Measurements from ENCODE around the gene PITPNM3.

DNA sequence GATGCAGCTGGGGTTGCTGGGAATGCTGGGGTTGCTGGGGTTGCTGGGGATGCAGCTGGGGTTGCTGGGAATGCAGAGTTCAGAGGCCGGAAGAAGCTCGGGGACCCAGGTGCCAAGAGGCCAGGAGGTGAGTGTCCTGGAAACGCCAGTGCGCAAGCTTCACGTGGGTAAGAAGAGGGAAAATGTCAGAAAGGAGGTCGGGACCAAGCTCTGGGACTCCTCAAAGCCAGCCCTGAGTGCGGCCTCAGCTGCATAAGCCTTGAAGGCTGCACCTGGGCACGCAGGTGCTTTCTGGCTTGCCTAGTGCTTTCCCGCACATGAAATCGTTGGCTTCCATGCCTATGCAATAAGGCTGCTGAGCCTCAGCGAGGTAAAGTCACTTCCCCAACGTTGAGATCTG, 48.3 kb downstream of the PITPNM3 start:
- TF ChIP-seq CTCF (IDR thresholded peaks at IDR 0.05): no peak
- TF ChIP-seq POLR2AphosphoS5 (IDR thresholded peaks at IDR 0.05; ENCODE audit: low read depth, low read length): no peak
- TF ChIP-seq REST (IDR thresholded peaks at IDR 0.05; ENCODE audit: insufficient read depth in 1 of 2, low read depth in 2 of 2, low read length in 1 of 2): no peak
- no peak for TF ChIP-seq SIN3A (IDR thresholded peaks at IDR 0.05; ENCODE audit: borderline replicate concordance, insufficient read depth, low read depth, low read length)
- TF ChIP-seq TCF7L2 (IDR thresholded peaks at IDR 0.05; ENCODE audit: low read depth, low read length): no peak
